Measurements from ENCODE around the gene TBCA. TPM values are rescaled to one million over a fixed set of nuclear protein-coding genes. Genes with fewer than 3 reads are reported as not detected.

The TBCA gene
- total and polyA plus RNA-seq, 12 donors = 184 to 595 (median 288) TPM

DNA sequence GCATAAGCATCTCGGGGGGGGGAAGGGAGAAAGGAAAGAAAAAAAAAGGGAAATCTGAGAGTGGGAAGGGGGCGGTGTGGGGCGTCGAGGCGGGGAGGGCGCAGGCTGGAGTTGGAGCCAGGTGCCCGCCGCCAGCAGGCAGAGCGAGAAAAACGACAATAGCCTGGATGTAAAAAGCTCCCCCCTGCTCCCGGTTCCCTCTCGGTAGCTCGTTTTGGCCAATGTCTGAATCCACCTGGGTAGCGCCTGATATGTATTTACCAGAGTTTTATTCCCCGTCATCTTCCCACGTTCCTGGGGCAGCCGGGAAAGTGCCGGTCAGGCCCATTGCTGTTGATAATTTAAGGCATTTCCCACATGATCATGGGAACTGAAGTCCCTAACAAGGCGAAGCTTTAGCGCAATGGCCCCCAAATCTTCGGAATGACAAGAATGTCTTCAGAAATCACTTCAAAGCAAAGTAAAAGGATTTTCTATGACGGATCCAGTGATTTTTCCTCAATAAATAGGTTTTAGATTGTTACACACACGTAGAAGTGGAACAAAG, 134.7 kb downstream of the TBCA start:
- DNase-seq = no peak
- intact Hi-C loops (cut with DNase I) = loop anchor here (10.0 kb wide), 2 partner anchors 143 to 363 kb away; no protein-coding TSS in a partner anchor
- H3K9me3 ChIP-seq (replicated peaks in 1 of 3) = no peaks in the 10 kb centered on the region
- 16 to 19% (median 16%) methylated on average over 23 of the region's 23 CpGs for WGBS, 4 donors
- H3K36me3 ChIP-seq (replicated peaks in 1 of 2) = no peaks in the 10 kb centered on the region
- peaks cover 4% of the 10 kb centered on the region in 2 donors for H3K4me1 ChIP-seq (replicated peaks in 1 of 2)
- peaks cover 93% of the 10 kb centered on the region for H3K27me3 ChIP-seq
- TF ChIP-seq POLR2A (IDR thresholded peaks at IDR 0.05) = no peak
- TF ChIP-seq, protein P1, sequence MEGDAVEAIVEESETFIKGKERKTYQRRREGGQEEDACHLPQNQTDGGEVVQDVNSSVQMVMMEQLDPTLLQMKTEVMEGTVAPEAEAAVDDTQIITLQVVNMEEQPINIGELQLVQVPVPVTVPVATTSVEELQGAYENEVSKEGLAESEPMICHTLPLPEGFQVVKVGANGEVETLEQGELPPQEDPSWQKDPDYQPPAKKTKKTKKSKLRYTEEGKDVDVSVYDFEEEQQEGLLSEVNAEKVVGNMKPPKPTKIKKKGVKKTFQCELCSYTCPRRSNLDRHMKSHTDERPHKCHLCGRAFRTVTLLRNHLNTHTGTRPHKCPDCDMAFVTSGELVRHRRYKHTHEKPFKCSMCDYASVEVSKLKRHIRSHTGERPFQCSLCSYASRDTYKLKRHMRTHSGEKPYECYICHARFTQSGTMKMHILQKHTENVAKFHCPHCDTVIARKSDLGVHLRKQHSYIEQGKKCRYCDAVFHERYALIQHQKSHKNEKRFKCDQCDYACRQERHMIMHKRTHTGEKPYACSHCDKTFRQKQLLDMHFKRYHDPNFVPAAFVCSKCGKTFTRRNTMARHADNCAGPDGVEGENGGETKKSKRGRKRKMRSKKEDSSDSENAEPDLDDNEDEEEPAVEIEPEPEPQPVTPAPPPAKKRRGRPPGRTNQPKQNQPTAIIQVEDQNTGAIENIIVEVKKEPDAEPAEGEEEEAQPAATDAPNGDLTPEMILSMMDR (IDR thresholded peaks at IDR 0.05) = no peak
- no peak overlapping the region for H3K27ac ChIP-seq
- no peak overlapping the region for H3K4me3 ChIP-seq

Other genes with a start within 250 kb of the TBCA start
- under 1 TPM in 1 of 9 donors, not detected in 8; 0.10 TPM for gene OTP, start 137.6 kb downstream of the TBCA start, total RNA-seq
- gene OTP, start 137.6 kb downstream of the TBCA start, polyA plus RNA-seq = not detected

Measured in adrenal gland (tissue), 12 donors.